GM13976 (cell line): ENCODE results near the gene OR52E6.

ENCODE experiments used
- DNase-seq: peaks from one replicate; pipeline ENCODE4 v3.0.0; 2012; ENCODE audit warnings: low spot score
- in situ Hi-C: fragments of 300-500 bp; cut with MboI; formaldehyde crosslinking; loops from one replicate; pipeline ENCODE4 v1.12.0; 2022; ENCODE audit warnings: low sequenced_read_pairs, mixed read lengths, inconsistent platforms; ENCODE audit not compliant: unreplicated experiment
- TF ChIP-seq, protein P1 (sequence below): IDR thresholded peaks from 2 replicates; pipeline ENCODE4 v1.5.1; 2012; ENCODE audit warnings: borderline replicate concordance, mild to moderate bottlenecking; ENCODE audit not compliant: insufficient read depth; ENCODE audit errors: extremely low read depth, missing control alignments, control extremely low read depth

Gene OR52E6

DNA sequence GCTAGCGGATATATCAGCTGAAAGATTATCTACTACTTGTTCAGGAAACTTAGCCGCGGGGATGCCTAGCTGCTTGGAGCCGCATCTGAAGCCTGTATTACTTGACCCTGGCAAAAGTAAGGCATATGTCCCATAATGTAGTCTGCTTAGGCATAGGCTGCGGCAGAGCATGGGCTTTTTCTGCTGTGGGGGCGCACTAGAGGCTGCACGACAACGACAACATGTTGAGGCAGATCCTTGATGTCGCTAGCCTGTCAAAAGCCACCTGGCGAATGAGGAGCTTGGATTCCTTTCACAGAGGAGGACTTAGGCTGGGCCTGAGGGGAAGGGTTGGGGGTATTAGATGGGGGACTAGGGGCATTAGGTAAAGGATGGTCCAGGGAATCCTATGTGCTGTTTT, 34.1 kb downstream of the OR52E6 start:
- in situ Hi-C loops, result loop anchor here (10.0 kb wide), 1 partner anchor 203 kb away; no protein-coding TSS in a partner anchor

DNA sequence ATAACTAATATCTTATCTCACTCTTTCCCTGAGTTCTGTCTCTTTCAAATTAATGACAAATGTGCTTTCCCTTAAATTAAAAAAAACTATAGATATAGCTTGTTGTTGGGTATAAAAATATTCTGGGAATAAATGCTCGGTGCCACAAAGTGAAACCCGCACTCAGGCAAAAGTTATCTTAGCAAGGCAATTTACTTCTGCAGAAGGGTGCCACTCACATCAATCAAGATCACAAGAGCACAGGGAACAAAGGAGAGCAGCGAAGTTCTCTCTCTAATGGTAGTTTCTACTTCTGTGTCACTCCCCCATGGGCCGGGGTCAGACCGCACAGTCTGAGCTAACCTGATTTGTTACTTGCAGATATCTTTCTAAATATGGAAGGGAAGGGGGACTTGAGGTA, 37.7 kb downstream of the OR52E6 start:
- in situ Hi-C loops, result loop anchor here (10.0 kb wide), 1 partner anchor 199 kb away; no protein-coding TSS in a partner anchor

More for the DNA sequence above, 34.1 kb downstream of the OR52E6 start:
- DNase-seq, result no peak
- TF ChIP-seq, protein P1, sequence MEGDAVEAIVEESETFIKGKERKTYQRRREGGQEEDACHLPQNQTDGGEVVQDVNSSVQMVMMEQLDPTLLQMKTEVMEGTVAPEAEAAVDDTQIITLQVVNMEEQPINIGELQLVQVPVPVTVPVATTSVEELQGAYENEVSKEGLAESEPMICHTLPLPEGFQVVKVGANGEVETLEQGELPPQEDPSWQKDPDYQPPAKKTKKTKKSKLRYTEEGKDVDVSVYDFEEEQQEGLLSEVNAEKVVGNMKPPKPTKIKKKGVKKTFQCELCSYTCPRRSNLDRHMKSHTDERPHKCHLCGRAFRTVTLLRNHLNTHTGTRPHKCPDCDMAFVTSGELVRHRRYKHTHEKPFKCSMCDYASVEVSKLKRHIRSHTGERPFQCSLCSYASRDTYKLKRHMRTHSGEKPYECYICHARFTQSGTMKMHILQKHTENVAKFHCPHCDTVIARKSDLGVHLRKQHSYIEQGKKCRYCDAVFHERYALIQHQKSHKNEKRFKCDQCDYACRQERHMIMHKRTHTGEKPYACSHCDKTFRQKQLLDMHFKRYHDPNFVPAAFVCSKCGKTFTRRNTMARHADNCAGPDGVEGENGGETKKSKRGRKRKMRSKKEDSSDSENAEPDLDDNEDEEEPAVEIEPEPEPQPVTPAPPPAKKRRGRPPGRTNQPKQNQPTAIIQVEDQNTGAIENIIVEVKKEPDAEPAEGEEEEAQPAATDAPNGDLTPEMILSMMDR, result no peak

DNA sequence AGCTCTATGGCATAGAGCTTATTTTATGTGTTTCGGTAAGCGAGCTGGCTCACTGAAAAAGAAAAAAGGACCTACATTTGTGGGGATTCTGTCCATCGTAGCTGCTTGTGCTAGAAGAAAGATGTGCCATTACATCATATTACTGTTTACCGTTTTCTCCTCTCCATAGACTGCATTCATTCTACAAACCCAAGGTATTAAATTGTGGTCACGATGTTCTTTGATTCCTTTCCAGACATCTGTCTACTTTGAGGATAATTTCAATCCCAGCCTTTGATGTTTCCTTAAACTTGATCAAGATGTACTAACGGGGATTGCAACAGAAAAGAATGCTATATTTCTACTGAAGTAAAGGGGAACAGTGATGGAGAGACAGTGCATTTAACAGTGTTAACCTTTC, 45.2 kb downstream of the OR52E6 start:
- TF ChIP-seq, protein P1, result no peak
- in situ Hi-C loops, result no loop called here
- no peak for DNase-seq

More for the DNA sequence above, 37.7 kb downstream of the OR52E6 start:
- DNase-seq, result no peak
- TF ChIP-seq, protein P1, result no peak

DNA sequence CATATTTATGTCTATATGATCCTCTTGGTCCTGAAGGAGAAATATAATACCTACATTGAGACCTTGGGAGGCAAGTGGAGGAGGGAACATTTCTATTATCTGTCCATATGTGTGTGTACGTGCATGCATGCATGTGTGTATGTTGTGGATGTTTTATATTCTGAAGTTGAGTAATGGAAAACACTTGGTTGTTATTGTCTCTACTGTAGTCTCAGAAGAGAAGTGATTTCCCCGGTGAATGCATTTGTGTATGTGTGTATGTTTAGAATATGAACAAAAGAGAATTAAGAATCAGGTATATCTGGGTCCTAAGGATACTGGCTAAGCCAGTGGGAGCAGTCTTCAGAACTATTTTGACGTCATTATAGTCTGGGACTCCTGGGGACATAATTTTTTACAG, 50.5 kb downstream of the OR52E6 start, which contains the start of gene OR52N1:
Gene OR52N1 (minus strand): TSS at position 101 of the 400 bp plus-strand sequence. CDS start 2,449 bp downstream, outside the sequence.
- DNase-seq, result no peak
- in situ Hi-C loops, result no loop called here
- TF ChIP-seq, protein P1, result no peak
